Effector memory CD8-positive, alpha-beta T cell (primary cell): ENCODE results near the gene PTAFR.
A peak's percentile ranks its signal among the peaks of the same experiment; 100 is the strongest.

Experiments
- ATAC-seq: fragments of 150-1000 bp; cut with Tn5 transposase; replicated peaks from 2 replicates; pipeline ENCODE4 v1.10.0; 2021; ENCODE audit warnings: mild to moderate bottlenecking, moderate library complexity
- DNase-seq, 3 experiments: peaks; one replicate each; pipeline ENCODE4 v3.0.0; 2021
- H3K27ac Mint-ChIP-seq, 2 donors: one replicate each; pipeline ENCODE4 v1.8.0; 2022; ENCODE audit warnings: mild to moderate bottlenecking in 2 of 2, mixed read lengths in 2 of 2, moderate library complexity in 2 of 2
- H3K27me3 Mint-ChIP-seq, 2 donors: one replicate each; pipeline ENCODE4 v1.8.0; 2022; ENCODE audit warnings: mixed read lengths in 2 of 2
- H3K36me3 Mint-ChIP-seq: one replicate; pipeline ENCODE4 v1.8.0; 2022; ENCODE audit warnings: mild to moderate bottlenecking, moderate library complexity, mixed read lengths; ENCODE audit not compliant: insufficient read depth
- H3K4me1 Mint-ChIP-seq, 2 donors: one replicate each; pipeline ENCODE4 v1.8.0; 2022; ENCODE audit warnings: low read depth in 2 of 2, mixed read lengths in 2 of 2
- H3K4me3 Mint-ChIP-seq, 2 donors: one replicate each; pipeline ENCODE4 v1.8.0; 2022; ENCODE audit warnings: mild to moderate bottlenecking in 2 of 2, mixed read lengths in 2 of 2, moderate library complexity in 2 of 2
- H3K9me3 Mint-ChIP-seq, 2 donors: one replicate each; pipeline ENCODE4 v1.8.0; 2022; ENCODE audit warnings: mixed read lengths in 2 of 2
- total RNA-seq, 9 experiments: gene quantifications; one replicate each; lab custom pipeline; 2026; lab: John Stamatoyannopoulos, UW

PTAFR gene, protein sequence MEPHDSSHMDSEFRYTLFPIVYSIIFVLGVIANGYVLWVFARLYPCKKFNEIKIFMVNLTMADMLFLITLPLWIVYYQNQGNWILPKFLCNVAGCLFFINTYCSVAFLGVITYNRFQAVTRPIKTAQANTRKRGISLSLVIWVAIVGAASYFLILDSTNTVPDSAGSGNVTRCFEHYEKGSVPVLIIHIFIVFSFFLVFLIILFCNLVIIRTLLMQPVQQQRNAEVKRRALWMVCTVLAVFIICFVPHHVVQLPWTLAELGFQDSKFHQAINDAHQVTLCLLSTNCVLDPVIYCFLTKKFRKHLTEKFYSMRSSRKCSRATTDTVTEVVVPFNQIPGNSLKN
- 0.67 to 11.0 (median 1.4) reads per million in 9 experiments for total RNA-seq

DNA sequence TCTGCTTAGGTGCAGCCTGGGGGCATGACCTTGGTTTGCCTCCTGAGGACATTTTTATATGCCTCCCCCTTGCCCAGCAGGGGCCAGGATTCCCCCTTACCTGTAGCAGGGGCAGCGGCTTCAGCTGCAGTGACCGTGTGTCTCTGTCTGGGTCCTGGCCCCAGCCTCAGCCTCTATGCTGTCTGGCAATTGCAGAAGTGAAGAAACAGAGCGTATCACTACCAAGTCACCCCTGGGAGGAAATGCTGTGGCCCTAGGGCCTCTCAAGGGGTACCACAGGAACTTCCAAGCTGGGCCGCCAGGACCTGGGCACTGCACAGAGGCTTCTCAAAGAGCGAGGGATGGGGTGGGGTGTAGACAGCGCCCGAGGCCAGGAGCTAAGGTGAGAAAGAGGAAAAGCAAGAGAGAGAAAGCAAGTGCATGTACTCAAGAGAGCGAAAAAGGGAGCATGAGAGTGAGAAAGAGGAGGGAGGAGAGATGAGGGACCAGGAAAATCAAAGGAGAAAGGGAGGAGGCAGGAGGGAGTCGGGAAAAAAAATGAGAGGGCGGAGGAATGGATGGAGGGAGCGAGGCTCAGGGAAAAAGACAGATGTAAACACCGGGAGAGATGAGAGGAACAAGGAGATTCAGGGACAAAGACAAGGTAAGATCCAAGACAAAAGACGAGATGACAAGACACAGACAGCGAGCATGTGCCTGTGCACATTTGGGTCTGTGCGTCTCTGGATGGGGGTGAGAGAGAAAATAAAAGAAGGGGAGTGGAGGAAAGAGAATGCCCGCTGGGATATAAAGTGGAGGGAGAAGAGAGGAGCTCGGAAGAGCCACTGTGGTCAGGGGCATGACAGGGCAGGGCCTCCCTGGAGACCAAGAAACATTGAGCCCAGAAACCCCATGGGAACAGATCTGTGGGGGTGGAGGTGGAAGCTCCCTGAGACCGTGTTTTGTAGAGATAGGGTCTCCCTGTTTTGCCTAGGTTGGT is at the start of gene PTAFR:
PTAFR (minus strand) TSS at position 199 of the 979 bp plus-strand sequence. CDS start 25,669 bp downstream, outside the sequence.
- peak; percentile 21 for ATAC-seq
- Mint-ChIP-seq H3K36me3 (peaks cover 7% of the 10 kb centered on the region), H3K27ac (peak within 1 kb of the TSS in 1 of 2 donors; percentile 26), H3K9me3 (no peaks in the 10 kb centered on the region), H3K4me3 (no peak within 1 kb of the TSS), H3K27me3 (no peaks in the 10 kb centered on the region), H3K4me1 (peaks cover 30 to 34% of the 10 kb centered on the region in 2 donors)
- no peak for DNase-seq

DNA sequence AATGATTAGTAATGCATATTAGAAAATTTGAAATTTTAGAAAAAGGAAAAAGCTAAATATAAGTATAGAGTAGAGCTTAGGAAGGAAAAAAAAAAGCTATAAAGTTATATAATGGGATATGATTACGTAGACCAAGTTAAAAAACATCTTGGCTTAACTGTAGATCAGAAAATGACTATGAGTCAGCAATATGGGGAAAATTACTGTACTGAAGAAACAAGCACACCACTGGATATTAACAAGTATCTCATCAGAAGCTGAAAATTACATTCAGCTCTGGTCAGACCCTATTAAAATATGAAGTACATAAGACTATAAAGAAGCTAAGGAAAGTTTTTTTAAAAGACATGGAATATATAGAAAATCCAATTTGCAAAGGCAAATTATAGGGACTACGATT is 36.8 kb upstream of the PTAFR start:
- Mint-ChIP-seq H3K27ac (no peak overlapping the region), H3K27me3 (no peaks in the 10 kb centered on the region), H3K4me3 (no peak overlapping the region), H3K9me3 (no peaks in the 10 kb centered on the region), H3K4me1 (peaks cover 0 to 4% of the 10 kb centered on the region in 2 donors), H3K36me3 (peaks cover 64% of the 10 kb centered on the region)
- ATAC-seq, result no peak
- DNase-seq, result no peak

DNA sequence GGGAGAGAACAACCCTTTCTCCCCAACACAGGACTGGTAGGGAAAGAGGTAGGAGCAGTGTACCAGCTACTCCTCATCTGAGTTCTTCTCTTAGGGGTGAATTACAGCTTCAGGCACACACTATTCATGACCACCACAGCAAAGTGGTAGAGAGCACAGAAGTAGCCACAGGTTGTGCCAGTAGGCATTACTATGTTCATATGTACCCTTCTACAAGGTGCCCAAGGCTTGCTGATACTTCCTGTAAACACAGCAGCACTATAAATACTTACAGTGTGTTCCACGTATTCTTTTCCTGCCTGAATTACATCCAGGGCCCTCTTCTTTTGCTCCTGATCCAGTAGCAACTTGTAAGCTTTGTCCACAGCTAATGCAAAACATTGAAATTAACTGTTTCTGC is 33.2 kb upstream of the PTAFR start:
- Mint-ChIP-seq H3K27ac (peak overlapping the region; percentile 20 to 28), H3K9me3 (no peaks in the 10 kb centered on the region), H3K27me3 (no peaks in the 10 kb centered on the region), H3K4me1 (peaks cover 0 to 6% of the 10 kb centered on the region in 2 donors), H3K4me3 (no peak overlapping the region), H3K36me3 (peaks cover 56% of the 10 kb centered on the region)
- no peak for DNase-seq
- no peak for ATAC-seq

DNA sequence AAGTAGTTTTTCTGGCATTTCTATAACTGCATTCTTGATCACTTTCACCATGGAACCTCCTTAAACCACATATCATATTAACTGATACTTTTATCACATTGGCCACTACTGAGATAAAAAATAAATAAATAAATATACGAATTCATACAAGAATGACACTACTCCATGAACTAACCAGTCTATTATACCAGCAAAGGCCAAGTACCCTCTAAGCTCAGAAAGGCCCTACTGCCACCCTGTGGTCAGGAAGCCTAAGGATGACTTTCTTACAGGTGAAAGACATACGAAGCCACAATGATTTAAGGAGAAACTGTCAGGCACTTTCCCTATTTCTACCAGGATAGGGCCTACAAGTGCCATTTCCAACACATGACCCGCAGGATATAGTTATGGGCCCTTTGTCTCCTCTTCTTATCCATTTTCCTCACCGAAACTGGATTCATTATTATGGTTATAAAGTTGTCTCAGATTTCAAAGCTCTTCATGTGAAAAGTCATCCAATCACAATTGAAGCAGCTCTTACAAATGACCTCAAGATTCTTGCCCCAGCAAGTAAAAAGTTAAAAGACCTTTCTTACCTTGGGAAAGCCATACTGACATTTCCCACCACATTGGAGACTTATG is 32.4 kb upstream of the PTAFR start:
- Mint-ChIP-seq H3K27ac (peak overlapping the region; percentile 20 to 28), H3K4me1 (peaks cover 0 to 6% of the 10 kb centered on the region in 2 donors), H3K9me3 (no peaks in the 10 kb centered on the region), H3K36me3 (peaks cover 58% of the 10 kb centered on the region), H3K4me3 (no peak overlapping the region), H3K27me3 (no peaks in the 10 kb centered on the region)
- ATAC-seq (peak; percentile 89), DNase-seq (peak; percentile 59 to 69 (median 62))

DNA sequence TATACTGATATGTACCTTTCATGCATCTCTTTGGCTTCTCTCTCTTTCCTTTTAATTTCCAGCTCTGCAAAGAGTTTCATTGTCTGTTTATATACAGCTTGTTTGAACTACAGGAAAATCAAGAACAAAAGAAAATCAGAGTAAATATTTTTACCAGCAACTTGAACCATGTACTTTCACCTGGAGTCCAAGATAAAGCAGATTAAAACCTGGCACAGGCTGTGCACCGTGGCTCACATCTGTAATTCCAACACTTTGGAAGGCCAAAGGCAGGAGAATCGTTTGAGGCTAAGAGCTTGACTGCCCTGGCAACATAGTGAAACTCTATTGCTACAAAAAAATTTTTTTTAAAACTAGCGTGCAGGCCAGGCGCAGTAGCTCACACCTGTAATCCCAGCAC is 28.8 kb upstream of the PTAFR start:
- Mint-ChIP-seq H3K9me3 (no peaks in the 10 kb centered on the region), H3K27me3 (no peaks in the 10 kb centered on the region), H3K4me1 (peaks cover 10 to 14% of the 10 kb centered on the region in 2 donors), H3K36me3 (peaks cover 69% of the 10 kb centered on the region), H3K4me3 (no peak overlapping the region), H3K27ac (no peak overlapping the region)
- DNase-seq (no peak), ATAC-seq (no peak)

DNA sequence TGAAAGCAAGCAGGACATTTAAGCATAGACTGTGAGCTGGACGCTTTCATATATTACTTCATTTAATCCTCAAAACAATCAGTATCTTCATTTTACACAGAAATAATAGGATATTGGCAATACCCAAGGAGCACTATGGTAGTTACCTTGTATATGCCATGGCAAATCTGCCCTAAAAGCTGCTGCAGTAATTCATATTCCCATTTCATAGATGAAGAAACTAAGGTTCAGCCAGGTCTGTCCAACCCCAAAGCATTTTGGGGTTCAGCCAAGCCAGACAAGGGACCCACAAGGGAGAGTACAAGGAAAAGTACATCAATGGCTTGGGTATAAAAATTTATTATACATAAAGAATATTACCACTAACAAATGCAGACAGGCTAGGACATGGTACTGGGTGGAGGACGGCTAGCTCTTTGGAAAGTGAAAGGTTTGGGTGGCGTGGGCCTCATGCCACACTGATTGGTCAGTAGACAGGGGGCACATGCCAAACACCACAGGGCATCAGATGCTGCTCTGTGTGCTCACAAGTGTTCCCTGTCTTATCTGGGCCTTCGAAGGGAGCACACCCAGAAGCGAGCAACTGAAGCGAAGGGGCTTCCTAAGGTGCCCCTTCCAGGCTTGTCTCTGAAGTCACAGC is 23.9 kb upstream of the PTAFR start:
- H3K9me3 Mint-ChIP-seq, result peaks cover 5 to 7% of the 10 kb centered on the region in 2 donors
- H3K4me1 Mint-ChIP-seq, result peaks cover 33 to 36% of the 10 kb centered on the region in 2 donors
- no peak for ATAC-seq
- peaks cover 65% of the 10 kb centered on the region for H3K36me3 Mint-ChIP-seq
- peak overlapping the region; percentile 68 to 74 for H3K4me3 Mint-ChIP-seq
- H3K27ac Mint-ChIP-seq, result peak overlapping the region; percentile 83 to 84
- DNase-seq, result no peak
- no peaks in the 10 kb centered on the region for H3K27me3 Mint-ChIP-seq

DNA sequence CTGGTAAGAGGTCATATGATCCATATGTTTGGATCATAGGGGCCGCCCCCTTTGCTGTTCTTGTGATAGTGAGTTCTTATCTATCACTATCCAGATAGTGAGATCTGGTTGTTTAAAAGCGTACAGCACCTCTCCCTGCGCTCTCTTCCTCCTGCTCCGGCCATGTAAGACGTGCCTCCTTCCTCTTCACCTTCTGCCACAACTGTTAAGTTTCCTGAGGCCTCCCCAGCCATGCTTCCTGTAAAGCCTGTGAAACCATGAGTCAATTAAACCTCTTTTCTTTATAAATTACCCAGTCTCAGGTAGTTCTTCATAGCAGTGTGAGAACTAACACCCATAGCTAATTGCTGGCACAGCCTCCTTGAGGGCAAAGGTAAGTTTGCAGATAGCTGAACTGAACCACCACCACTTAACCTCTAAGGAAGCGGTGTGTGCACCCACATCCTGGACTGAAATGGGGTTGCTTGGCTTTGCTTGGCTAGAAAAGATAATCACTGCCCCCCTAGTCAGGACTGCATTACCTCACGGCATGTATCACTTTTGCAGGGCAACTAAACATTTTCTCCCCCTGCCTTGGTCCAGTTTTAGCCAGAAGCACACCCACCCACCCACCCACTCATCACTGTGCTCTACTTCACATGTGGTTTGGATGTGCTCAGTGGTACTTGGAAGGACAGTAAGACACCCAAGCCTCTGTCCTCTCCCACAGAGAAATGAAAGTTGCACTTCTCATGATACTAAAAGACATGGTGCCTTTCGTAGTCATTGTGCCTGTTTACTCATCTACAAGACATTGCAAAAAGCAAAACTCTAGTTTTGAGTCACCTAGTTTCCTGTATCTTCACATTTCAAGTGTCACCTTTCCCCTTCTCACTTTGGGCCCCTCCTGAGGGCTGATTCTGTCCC is 23.1 kb upstream of the PTAFR start:
- Mint-ChIP-seq H3K4me1 (peaks cover 33 to 41% of the 10 kb centered on the region in 2 donors), H3K4me3 (peak overlapping the region; percentile 68 to 74), H3K9me3 (peaks cover 5 to 7% of the 10 kb centered on the region in 2 donors), H3K27me3 (no peaks in the 10 kb centered on the region), H3K36me3 (peaks cover 60% of the 10 kb centered on the region), H3K27ac (peak overlapping the region; percentile 83 to 84)
- peak; percentile 73 to 80 (median 75) for DNase-seq
- peak; percentile 92 for ATAC-seq

DNA sequence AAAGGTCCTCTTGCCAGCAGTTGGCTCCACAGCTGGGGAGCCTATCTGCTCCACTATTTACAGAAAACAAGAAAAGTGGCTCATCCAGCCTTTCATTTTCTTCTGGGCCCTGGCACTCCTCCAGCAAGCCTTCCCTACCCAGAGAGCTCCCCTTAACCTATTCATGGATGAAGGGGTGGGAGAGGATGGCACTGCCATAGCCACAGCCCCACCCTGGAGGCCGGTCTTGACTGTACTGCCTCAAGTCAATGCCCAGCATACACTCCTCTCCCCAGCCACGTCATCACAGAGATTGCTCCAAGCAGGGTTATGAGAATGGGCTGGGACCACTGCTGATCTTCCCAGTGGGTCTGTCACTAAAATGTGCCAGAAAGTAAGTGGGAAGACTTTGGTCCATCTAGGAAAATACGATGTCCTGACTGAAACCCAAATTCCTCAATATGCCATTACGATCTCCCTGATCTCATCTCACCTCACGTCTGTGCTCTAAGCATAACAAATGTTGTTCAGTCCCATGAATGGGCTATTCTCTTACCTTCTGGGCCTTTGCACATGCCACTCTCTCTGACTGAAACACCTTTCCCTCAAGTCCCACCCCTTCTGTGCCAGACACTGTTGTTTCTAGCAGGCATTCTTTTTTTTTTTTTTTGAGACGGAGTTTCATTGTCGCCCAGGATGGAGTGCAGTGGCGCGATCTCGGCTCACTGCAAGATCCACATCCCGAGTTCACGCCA is 21.4 kb upstream of the PTAFR start:
- Mint-ChIP-seq H3K4me1 (peaks cover 33 to 50% of the 10 kb centered on the region in 2 donors), H3K27ac (no peak overlapping the region), H3K9me3 (peaks cover 5 to 7% of the 10 kb centered on the region in 2 donors), H3K4me3 (no peak overlapping the region), H3K36me3 (peaks cover 43% of the 10 kb centered on the region), H3K27me3 (no peaks in the 10 kb centered on the region)
- ATAC-seq, result no peak
- DNase-seq, result no peak

DNA sequence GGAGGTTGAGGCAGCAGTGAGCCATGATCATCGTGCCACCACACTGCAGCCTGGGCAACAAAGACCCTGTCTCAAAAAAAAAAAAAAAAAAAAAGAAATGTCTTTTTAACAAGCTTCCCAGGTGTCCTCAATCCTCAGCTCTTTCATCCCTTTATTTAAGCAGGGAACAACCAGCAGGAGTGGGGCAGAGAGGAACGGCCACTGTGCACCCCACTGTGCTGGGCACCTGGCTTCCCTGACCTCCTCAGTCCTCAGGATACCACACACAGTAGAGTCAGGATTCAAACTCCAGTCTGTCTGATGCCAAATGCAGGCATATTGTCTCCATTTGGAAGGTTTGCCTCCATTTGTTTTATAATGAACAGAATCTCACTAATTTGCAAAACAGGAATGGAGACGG is 19.8 kb upstream of the PTAFR start:
- no peak for DNase-seq
- H3K36me3 Mint-ChIP-seq, result peaks cover 30% of the 10 kb centered on the region
- ATAC-seq, result no peak
- H3K9me3 Mint-ChIP-seq, result peaks cover 5 to 7% of the 10 kb centered on the region in 2 donors
- peak overlapping the region in 1 of 2 donors; percentile 4 for H3K4me3 Mint-ChIP-seq
- no peaks in the 10 kb centered on the region for H3K27me3 Mint-ChIP-seq
- H3K27ac Mint-ChIP-seq, result no peak overlapping the region
- peaks cover 33 to 49% of the 10 kb centered on the region in 2 donors for H3K4me1 Mint-ChIP-seq

DNA sequence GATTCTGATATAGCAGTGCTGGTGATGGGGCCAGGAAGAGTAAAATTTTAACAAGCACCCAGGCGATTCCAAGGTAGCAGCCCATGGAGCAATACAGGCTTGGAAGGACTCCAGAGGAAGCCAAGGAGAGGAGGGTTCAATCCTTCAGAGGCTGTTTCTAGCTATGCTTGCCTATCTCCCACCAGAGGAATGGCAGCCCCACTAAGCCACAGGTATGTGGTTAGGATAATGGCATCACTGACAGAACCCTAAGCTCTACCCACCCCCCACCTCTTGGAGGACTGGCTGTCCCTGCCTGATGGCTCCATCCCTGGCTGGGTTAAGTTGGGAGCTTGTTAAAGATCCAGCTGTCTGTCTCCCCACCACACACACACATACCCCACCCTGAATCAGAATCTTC is 19.3 kb upstream of the PTAFR start:
- Mint-ChIP-seq H3K4me3 (no peak overlapping the region), H3K4me1 (peaks cover 31 to 45% of the 10 kb centered on the region in 2 donors), H3K27ac (no peak overlapping the region), H3K27me3 (no peaks in the 10 kb centered on the region), H3K36me3 (peaks cover 25% of the 10 kb centered on the region), H3K9me3 (peaks cover 5 to 7% of the 10 kb centered on the region in 2 donors)
- no peak for DNase-seq
- ATAC-seq, result no peak

DNA sequence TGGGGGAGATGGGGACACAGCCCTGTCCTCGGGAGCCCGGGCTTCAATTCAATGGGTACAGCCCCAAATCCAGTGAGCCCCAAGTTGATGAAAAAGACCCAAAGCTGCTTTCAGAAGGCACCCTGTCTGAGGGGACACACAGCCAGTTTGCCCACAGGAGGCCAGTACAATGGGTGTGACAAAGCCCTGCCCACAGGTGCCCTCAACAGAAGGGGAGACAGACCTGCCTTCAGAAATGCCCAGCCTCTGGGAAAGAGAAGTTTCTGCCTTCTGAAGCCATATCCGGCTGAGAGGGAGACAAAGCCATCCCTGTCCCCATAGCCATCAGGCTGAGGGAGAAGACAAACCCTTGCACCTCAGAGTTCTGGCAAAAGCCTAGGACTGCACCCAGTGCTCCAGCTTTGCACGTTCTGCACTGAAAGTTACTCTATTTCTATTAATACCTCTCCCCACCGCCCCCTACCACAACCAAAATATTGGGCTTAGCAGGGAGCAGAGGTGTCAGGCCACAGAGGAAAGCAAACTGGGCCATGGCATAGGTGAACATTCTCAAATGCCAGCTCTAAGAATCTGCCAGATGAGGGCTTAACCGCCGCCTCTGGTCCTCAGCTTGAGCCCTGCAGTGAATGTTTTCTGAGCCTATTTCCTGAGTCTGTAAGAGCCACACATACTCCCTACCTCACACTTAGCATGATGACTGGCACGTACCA is 18.0 kb upstream of the PTAFR start:
- no peaks in the 10 kb centered on the region for H3K27me3 Mint-ChIP-seq
- peak overlapping the region in 1 of 2 donors; percentile 33 for H3K4me3 Mint-ChIP-seq
- DNase-seq (no peak), ATAC-seq (peak; percentile 1)
- peaks cover 20 to 35% of the 10 kb centered on the region in 2 donors for H3K4me1 Mint-ChIP-seq
- H3K9me3 Mint-ChIP-seq, result peaks cover 5% of the 10 kb centered on the region in 2 donors
- peaks cover 15% of the 10 kb centered on the region for H3K36me3 Mint-ChIP-seq
- peak overlapping the region; percentile 25 to 36 for H3K27ac Mint-ChIP-seq
